ENCODE data around the gene GNG7.

GNG7 gene

DNA sequence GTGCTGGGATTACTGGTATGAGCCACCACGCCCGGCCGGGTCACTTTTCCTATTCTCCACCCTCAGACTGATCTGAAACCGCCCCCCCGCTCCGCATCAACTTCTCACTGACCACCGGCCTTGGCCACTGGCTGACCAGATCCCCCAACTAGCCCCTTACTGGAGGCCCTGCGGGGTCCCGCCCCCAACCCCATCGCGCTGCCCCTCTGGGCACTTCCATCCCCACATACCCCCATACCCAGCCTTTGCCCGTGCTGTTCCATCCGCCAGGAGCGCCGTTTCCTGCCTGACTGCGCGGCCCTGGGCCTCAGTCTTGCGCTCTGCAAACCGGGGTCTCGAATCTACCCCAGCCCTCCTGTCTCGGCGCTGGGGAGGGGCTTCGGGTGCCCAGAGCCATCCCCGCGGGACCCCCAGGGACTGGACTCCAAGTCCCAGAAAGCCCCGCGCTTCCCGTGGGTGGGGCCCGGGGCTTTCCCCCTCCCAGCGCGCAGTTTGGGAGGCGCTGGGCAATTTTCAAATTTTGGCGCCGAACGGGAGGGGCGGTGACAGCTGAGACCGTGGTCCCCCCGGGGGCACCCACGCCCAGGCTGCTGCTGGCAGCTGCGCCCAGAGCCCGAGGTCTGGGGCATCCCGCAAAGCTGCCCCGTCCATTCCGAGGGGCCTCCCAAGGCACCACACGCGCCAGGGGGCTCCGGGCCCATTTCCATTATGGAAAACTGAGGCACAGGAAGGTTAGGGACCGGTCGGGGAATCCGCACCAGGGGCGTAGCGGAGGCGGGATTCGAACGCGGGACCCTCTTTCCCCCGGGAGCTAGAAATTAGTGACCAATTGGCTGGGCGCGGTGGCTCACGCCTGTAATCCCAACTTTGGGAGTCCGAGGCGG lies 240.5 kb downstream of the GNG7 start:
- peak; percentile 83 for DNase-seq (ENCODE audit: low read depth)
- peak overlapping the region; percentile 64 for H3K4me3 ChIP-seq (ENCODE audit: low read depth, low read length)

More for the DNA sequence above, 240.5 kb downstream of the GNG7 start:
- TF ChIP-seq, protein P1, sequence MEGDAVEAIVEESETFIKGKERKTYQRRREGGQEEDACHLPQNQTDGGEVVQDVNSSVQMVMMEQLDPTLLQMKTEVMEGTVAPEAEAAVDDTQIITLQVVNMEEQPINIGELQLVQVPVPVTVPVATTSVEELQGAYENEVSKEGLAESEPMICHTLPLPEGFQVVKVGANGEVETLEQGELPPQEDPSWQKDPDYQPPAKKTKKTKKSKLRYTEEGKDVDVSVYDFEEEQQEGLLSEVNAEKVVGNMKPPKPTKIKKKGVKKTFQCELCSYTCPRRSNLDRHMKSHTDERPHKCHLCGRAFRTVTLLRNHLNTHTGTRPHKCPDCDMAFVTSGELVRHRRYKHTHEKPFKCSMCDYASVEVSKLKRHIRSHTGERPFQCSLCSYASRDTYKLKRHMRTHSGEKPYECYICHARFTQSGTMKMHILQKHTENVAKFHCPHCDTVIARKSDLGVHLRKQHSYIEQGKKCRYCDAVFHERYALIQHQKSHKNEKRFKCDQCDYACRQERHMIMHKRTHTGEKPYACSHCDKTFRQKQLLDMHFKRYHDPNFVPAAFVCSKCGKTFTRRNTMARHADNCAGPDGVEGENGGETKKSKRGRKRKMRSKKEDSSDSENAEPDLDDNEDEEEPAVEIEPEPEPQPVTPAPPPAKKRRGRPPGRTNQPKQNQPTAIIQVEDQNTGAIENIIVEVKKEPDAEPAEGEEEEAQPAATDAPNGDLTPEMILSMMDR (IDR thresholded peaks at IDR 0.05; ENCODE audit: insufficient read depth, low read depth, low read length, missing control alignments), result peak; percentile 29
